HL-60/S4 (cell line): ENCODE data around the gene GALNT18.

ENCODE experiments used
- in situ Hi-C: fragments of 300-500 bp; cut with MboI; formaldehyde crosslinking; loops from 2 replicates; pipeline ENCODE4 v1.14.3; 2022; ENCODE audit warnings: low sequenced_read_pairs

Gene GALNT18

GRCh38 chr11:11588891-11589290 is 32.9 kb downstream of the GALNT18 start:
- in situ Hi-C loops, result no loop called here

GRCh38 chr11:11588243-11588642 is 33.6 kb downstream of the GALNT18 start:
- in situ Hi-C loops, result no loop called here

GRCh38 chr11:11587122-11587521 is 34.7 kb downstream of the GALNT18 start:
- in situ Hi-C loops, result no loop called here

- in situ Hi-C loops, result no loop called here
Observed at GRCh38 chr11:11586465-11586864, 35.3 kb downstream of the GALNT18 start.

- in situ Hi-C loops, result no loop called here
Observed at GRCh38 chr11:11584937-11585336, 36.9 kb downstream of the GALNT18 start.

GRCh38 chr11:11584530-11584810 is 37.3 kb downstream of the GALNT18 start:
- in situ Hi-C loops, result no loop called here

- in situ Hi-C loops, result no loop called here
Observed at GRCh38 chr11:11583801-11584529, 37.8 kb downstream of the GALNT18 start.

- in situ Hi-C loops, result no loop called here
Observed at GRCh38 chr11:11582011-11582701, 39.6 kb downstream of the GALNT18 start.

- in situ Hi-C loops, result no loop called here
Observed at GRCh38 chr11:11581481-11581880, 40.3 kb downstream of the GALNT18 start.

GRCh38 chr11:11580841-11581411 is 40.9 kb downstream of the GALNT18 start:
- in situ Hi-C loops, result no loop called here

- in situ Hi-C loops, result no loop called here
Observed at GRCh38 chr11:11580012-11580411, 41.8 kb downstream of the GALNT18 start.

- in situ Hi-C loops, result no loop called here
Observed at GRCh38 chr11:11579012-11579988, 42.5 kb downstream of the GALNT18 start.

- in situ Hi-C loops, result no loop called here
Observed at GRCh38 chr11:11577932-11578911, 43.6 kb downstream of the GALNT18 start.

- in situ Hi-C loops, result no loop called here
Observed at GRCh38 chr11:11577251-11577855, 44.5 kb downstream of the GALNT18 start.

- in situ Hi-C loops, result no loop called here
Observed at GRCh38 chr11:11574373-11575287, 47.2 kb downstream of the GALNT18 start.

GRCh38 chr11:11572386-11572785 is 49.4 kb downstream of the GALNT18 start:
- in situ Hi-C loops, result no loop called here

GRCh38 chr11:11571893-11572292 is 49.9 kb downstream of the GALNT18 start:
- in situ Hi-C loops, result no loop called here

GRCh38 chr11:11570823-11571222 is 51.0 kb downstream of the GALNT18 start:
- in situ Hi-C loops, result no loop called here
